WTC11 (cell line): ENCODE data around the gene TGM1. TPM values are rescaled to one million over a fixed set of nuclear protein-coding genes. Genes with fewer than 3 reads are reported as not detected.

Experiments
- FOXP1 ChIP-seq: sonication (generic); formaldehyde crosslinking; IDR thresholded peaks from 2 replicates; pipeline ENCODE4 v1.8.0; 2022; ENCODE audit warnings: missing genetic modification reagents, mild to moderate bottlenecking, moderate library complexity, borderline replicate concordance
- HMGA2 ChIP-seq: fragments of 250-450 bp; sonication (Bioruptor Pico); IDR thresholded peaks from 2 replicates; pipeline ENCODE4 v1.4.0; 2021; ENCODE audit warnings: mild to moderate bottlenecking, moderate library complexity
- JAZF1 ChIP-seq: fragments of 250-450 bp; sonication (Bioruptor Pico); IDR thresholded peaks from 2 replicates; pipeline ENCODE4 v1.9.0; 2021; ENCODE audit warnings: moderate library complexity, mild to moderate bottlenecking, inconsistent platforms
- NR1H2 ChIP-seq: sonication (generic); formaldehyde crosslinking; IDR thresholded peaks from 2 replicates; pipeline ENCODE4 v1.9.0; 2021; ENCODE audit warnings: mild to moderate bottlenecking, moderate library complexity, missing genetic modification reagents
- NR3C1 ChIP-seq: sonication (generic); formaldehyde crosslinking; conservative IDR thresholded peaks from 2 replicates; pipeline ENCODE4 v1.8.1; 2023; ENCODE audit warnings: low read depth, mild to moderate bottlenecking, missing genetic modification reagents
- OVOL2 ChIP-seq: fragments of 250-450 bp; sonication (Bioruptor Pico); IDR thresholded peaks from 2 replicates; pipeline ENCODE4 v1.9.0; 2021; ENCODE audit warnings: mild to moderate bottlenecking, borderline replicate concordance
- TCF7 ChIP-seq: sonication (generic); formaldehyde crosslinking; IDR thresholded peaks from 2 replicates; pipeline ENCODE4 v1.8.0; 2022; ENCODE audit warnings: mild to moderate bottlenecking, low read depth, missing genetic modification reagents, moderate library complexity
- TEAD4 ChIP-seq: sonication (generic); formaldehyde crosslinking; IDR thresholded peaks from 2 replicates; pipeline ENCODE4 v1.8.0; 2022; ENCODE audit warnings: mild to moderate bottlenecking, missing genetic modification reagents
- TP53 ChIP-seq: sonication (generic); formaldehyde crosslinking; IDR thresholded peaks from 2 replicates; pipeline ENCODE4 v1.8.1; 2023; ENCODE audit warnings: mild to moderate bottlenecking, missing genetic modification reagents
- ZBTB21 ChIP-seq: sonication (generic); formaldehyde crosslinking; IDR thresholded peaks from 2 replicates; pipeline ENCODE4 v1.8.1; 2023; ENCODE audit warnings: mild to moderate bottlenecking, missing genetic modification reagents, borderline replicate concordance
- ZNF219 ChIP-seq: sonication (generic); formaldehyde crosslinking; IDR thresholded peaks from 2 replicates; pipeline ENCODE4 v1.8.0; 2023; ENCODE audit warnings: missing genetic modification reagents, mild to moderate bottlenecking, borderline replicate concordance
- ZNF263 ChIP-seq: sonication (generic); formaldehyde crosslinking; IDR thresholded peaks from 2 replicates; pipeline ENCODE4 v1.8.1; 2022; ENCODE audit warnings: low read depth, mild to moderate bottlenecking, moderate library complexity, missing genetic modification reagents
- total RNA-seq: library from RNA; stranded (reverse); gene quantifications from 3 replicates; pipeline ENCODE4 v1.2.3, GENCODE V29; 2021
- TF ChIP-seq, protein P1 (sequence below): sonication (generic); formaldehyde crosslinking; IDR thresholded peaks from 2 replicates; pipeline ENCODE4 v1.8.1; 2022; ENCODE audit warnings: low read depth, missing genetic modification reagents, borderline replicate concordance
- TF ChIP-seq, protein P2 (sequence below): fragments of 200-600 bp; IDR thresholded peaks from 2 replicates; pipeline ENCODE4 v1.8.0; 2022; ENCODE audit warnings: antibody characterized with exemption
- TF ChIP-seq, protein P3 (sequence below): fragments of 250-450 bp; sonication (Bioruptor Pico); IDR thresholded peaks from 2 replicates; pipeline ENCODE4 v1.9.0; 2021; ENCODE audit warnings: mild to moderate bottlenecking, borderline replicate concordance
- TF ChIP-seq, protein P4 (sequence below): fragments of 250-450 bp; sonication (Bioruptor Pico); IDR thresholded peaks from 2 replicates; pipeline ENCODE4 v1.9.0; 2021; ENCODE audit warnings: mild to moderate bottlenecking
- TF ChIP-seq, protein P5 (sequence below): sonication (generic); formaldehyde crosslinking; IDR thresholded peaks from 2 replicates; pipeline ENCODE4 v1.8.0; 2023; ENCODE audit warnings: mild to moderate bottlenecking, missing genetic modification reagents
- TF ChIP-seq, protein P6 (sequence below): fragments of 250-450 bp; sonication (Bioruptor Pico); IDR thresholded peaks from 2 replicates; pipeline ENCODE4 v1.9.0; 2021; ENCODE audit warnings: moderate library complexity, mild to moderate bottlenecking, inconsistent platforms, borderline replicate concordance
- TF ChIP-seq, protein P7 (sequence below): sonication (generic); formaldehyde crosslinking; IDR thresholded peaks from 2 replicates; pipeline ENCODE4 v1.8.1; 2023; ENCODE audit warnings: mild to moderate bottlenecking, missing genetic modification reagents
- TF ChIP-seq, protein P8 (sequence below): sonication (generic); formaldehyde crosslinking; IDR thresholded peaks from 2 replicates; pipeline ENCODE4 v1.8.1; 2023; ENCODE audit warnings: mild to moderate bottlenecking, missing genetic modification reagents

TGM1 gene
- total RNA-seq, 1 experiment from 2014 or later, result 5.2 TPM

DNA sequence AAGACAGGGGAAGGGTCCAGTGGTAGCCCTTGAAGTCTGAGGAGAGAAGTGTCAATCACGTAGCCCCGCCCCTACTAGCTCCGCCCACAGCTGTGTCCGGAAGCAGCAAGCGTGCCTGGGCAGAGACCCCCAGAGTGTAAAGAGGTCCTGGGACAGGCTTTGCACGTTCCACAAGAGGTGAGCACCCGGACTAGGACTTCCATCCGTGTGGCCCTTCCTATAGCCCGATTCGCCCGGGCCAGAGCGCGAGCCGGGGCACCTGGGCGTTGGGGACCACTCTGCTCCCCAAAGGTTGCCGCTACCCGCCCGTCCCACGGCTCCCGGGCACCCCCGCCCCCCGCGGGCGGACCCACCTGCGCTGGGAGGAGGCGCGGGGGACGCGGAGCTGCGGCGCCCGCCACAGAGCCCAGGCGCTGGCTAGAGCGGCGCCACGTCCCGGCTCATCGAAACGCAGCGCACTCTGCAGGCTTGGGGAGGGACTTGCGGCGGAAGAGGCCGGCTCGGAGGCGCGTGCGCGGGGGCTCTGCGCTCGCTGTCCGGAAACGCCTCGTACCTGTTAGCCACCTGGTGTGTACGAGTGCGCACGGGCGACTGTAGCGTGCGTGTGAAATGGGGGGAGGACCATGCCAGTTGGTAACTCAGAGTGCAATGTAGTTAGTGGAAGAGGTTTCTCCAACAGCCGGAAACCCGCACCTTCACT is 8.3 kb upstream of the TGM1 start, which contains the start of gene RABGGTA (continued):
- TF ChIP-seq, protein P1, sequence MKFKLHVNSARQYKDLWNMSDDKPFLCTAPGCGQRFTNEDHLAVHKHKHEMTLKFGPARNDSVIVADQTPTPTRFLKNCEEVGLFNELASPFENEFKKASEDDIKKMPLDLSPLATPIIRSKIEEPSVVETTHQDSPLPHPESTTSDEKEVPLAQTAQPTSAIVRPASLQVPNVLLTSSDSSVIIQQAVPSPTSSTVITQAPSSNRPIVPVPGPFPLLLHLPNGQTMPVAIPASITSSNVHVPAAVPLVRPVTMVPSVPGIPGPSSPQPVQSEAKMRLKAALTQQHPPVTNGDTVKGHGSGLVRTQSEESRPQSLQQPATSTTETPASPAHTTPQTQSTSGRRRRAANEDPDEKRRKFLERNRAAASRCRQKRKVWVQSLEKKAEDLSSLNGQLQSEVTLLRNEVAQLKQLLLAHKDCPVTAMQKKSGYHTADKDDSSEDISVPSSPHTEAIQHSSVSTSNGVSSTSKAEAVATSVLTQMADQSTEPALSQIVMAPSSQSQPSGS, result peak; percentile 27; the same call in 1 of the 2 replicates
- TF ChIP-seq, protein P2, sequence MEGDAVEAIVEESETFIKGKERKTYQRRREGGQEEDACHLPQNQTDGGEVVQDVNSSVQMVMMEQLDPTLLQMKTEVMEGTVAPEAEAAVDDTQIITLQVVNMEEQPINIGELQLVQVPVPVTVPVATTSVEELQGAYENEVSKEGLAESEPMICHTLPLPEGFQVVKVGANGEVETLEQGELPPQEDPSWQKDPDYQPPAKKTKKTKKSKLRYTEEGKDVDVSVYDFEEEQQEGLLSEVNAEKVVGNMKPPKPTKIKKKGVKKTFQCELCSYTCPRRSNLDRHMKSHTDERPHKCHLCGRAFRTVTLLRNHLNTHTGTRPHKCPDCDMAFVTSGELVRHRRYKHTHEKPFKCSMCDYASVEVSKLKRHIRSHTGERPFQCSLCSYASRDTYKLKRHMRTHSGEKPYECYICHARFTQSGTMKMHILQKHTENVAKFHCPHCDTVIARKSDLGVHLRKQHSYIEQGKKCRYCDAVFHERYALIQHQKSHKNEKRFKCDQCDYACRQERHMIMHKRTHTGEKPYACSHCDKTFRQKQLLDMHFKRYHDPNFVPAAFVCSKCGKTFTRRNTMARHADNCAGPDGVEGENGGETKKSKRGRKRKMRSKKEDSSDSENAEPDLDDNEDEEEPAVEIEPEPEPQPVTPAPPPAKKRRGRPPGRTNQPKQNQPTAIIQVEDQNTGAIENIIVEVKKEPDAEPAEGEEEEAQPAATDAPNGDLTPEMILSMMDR, result 0 out of 2 replicates have a peak, but pooled peaks have one; percentile 15
- TF ChIP-seq ZNF263 (CRISPR knock-in tag) (0 out of 2 replicates have a peak, but pooled peaks have one; percentile 25), JAZF1 (CRISPR knock-in tag) (no peak), TCF7 (CRISPR knock-in tag) (0 out of 2 replicates have a peak, but pooled peaks have one; percentile 67), HMGA2 (CRISPR knock-in tag) (no peak), NR1H2 (CRISPR knock-in tag) (no peak), ZBTB21 (CRISPR knock-in tag) (peak; percentile 69; the same call in 1 of the 2 replicates), NR3C1 (CRISPR knock-in tag) (no peak), TP53 (0 out of 2 replicates have a peak, but pooled peaks have one; percentile 19), TEAD4 (CRISPR knock-in tag) (no peak), OVOL2 (CRISPR knock-in tag) (no peak), FOXP1 (CRISPR knock-in tag) (peak; percentile 95), ZNF219 (CRISPR knock-in tag) (peak; percentile 84; the same call in 1 of the 2 replicates)
- TF ChIP-seq, protein P3, sequence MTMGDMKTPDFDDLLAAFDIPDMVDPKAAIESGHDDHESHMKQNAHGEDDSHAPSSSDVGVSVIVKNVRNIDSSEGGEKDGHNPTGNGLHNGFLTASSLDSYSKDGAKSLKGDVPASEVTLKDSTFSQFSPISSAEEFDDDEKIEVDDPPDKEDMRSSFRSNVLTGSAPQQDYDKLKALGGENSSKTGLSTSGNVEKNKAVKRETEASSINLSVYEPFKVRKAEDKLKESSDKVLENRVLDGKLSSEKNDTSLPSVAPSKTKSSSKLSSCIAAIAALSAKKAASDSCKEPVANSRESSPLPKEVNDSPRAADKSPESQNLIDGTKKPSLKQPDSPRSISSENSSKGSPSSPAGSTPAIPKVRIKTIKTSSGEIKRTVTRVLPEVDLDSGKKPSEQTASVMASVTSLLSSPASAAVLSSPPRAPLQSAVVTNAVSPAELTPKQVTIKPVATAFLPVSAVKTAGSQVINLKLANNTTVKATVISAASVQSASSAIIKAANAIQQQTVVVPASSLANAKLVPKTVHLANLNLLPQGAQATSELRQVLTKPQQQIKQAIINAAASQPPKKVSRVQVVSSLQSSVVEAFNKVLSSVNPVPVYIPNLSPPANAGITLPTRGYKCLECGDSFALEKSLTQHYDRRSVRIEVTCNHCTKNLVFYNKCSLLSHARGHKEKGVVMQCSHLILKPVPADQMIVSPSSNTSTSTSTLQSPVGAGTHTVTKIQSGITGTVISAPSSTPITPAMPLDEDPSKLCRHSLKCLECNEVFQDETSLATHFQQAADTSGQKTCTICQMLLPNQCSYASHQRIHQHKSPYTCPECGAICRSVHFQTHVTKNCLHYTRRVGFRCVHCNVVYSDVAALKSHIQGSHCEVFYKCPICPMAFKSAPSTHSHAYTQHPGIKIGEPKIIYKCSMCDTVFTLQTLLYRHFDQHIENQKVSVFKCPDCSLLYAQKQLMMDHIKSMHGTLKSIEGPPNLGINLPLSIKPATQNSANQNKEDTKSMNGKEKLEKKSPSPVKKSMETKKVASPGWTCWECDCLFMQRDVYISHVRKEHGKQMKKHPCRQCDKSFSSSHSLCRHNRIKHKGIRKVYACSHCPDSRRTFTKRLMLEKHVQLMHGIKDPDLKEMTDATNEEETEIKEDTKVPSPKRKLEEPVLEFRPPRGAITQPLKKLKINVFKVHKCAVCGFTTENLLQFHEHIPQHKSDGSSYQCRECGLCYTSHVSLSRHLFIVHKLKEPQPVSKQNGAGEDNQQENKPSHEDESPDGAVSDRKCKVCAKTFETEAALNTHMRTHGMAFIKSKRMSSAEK (CRISPR knock-in tag), result no peak
- TF ChIP-seq, protein P4, sequence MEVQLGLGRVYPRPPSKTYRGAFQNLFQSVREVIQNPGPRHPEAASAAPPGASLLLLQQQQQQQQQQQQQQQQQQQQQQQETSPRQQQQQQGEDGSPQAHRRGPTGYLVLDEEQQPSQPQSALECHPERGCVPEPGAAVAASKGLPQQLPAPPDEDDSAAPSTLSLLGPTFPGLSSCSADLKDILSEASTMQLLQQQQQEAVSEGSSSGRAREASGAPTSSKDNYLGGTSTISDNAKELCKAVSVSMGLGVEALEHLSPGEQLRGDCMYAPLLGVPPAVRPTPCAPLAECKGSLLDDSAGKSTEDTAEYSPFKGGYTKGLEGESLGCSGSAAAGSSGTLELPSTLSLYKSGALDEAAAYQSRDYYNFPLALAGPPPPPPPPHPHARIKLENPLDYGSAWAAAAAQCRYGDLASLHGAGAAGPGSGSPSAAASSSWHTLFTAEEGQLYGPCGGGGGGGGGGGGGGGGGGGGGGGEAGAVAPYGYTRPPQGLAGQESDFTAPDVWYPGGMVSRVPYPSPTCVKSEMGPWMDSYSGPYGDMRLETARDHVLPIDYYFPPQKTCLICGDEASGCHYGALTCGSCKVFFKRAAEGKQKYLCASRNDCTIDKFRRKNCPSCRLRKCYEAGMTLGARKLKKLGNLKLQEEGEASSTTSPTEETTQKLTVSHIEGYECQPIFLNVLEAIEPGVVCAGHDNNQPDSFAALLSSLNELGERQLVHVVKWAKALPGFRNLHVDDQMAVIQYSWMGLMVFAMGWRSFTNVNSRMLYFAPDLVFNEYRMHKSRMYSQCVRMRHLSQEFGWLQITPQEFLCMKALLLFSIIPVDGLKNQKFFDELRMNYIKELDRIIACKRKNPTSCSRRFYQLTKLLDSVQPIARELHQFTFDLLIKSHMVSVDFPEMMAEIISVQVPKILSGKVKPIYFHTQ, result no peak
- TF ChIP-seq, protein P5, sequence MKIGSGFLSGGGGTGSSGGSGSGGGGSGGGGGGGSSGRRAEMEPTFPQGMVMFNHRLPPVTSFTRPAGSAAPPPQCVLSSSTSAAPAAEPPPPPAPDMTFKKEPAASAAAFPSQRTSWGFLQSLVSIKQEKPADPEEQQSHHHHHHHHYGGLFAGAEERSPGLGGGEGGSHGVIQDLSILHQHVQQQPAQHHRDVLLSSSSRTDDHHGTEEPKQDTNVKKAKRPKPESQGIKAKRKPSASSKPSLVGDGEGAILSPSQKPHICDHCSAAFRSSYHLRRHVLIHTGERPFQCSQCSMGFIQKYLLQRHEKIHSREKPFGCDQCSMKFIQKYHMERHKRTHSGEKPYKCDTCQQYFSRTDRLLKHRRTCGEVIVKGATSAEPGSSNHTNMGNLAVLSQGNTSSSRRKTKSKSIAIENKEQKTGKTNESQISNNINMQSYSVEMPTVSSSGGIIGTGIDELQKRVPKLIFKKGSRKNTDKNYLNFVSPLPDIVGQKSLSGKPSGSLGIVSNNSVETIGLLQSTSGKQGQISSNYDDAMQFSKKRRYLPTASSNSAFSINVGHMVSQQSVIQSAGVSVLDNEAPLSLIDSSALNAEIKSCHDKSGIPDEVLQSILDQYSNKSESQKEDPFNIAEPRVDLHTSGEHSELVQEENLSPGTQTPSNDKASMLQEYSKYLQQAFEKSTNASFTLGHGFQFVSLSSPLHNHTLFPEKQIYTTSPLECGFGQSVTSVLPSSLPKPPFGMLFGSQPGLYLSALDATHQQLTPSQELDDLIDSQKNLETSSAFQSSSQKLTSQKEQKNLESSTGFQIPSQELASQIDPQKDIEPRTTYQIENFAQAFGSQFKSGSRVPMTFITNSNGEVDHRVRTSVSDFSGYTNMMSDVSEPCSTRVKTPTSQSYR, result no peak
- TF ChIP-seq, protein P6, sequence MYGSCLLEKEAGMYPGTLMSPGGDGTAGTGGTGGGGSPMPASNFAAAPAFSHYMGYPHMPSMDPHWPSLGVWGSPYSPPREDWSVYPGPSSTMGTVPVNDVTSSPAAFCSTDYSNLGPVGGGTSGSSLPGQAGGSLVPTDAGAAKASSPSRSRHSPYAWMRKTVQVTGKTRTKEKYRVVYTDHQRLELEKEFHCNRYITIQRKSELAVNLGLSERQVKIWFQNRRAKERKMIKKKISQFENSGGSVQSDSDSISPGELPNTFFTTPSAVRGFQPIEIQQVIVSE (CRISPR knock-in tag), result no peak
- TF ChIP-seq, protein P7, sequence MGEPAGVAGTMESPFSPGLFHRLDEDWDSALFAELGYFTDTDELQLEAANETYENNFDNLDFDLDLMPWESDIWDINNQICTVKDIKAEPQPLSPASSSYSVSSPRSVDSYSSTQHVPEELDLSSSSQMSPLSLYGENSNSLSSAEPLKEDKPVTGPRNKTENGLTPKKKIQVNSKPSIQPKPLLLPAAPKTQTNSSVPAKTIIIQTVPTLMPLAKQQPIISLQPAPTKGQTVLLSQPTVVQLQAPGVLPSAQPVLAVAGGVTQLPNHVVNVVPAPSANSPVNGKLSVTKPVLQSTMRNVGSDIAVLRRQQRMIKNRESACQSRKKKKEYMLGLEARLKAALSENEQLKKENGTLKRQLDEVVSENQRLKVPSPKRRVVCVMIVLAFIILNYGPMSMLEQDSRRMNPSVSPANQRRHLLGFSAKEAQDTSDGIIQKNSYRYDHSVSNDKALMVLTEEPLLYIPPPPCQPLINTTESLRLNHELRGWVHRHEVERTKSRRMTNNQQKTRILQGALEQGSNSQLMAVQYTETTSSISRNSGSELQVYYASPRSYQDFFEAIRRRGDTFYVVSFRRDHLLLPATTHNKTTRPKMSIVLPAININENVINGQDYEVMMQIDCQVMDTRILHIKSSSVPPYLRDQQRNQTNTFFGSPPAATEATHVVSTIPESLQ, result no peak
- TF ChIP-seq, protein P8, sequence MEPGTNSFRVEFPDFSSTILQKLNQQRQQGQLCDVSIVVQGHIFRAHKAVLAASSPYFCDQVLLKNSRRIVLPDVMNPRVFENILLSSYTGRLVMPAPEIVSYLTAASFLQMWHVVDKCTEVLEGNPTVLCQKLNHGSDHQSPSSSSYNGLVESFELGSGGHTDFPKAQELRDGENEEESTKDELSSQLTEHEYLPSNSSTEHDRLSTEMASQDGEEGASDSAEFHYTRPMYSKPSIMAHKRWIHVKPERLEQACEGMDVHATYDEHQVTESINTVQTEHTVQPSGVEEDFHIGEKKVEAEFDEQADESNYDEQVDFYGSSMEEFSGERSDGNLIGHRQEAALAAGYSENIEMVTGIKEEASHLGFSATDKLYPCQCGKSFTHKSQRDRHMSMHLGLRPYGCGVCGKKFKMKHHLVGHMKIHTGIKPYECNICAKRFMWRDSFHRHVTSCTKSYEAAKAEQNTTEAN (CRISPR knock-in tag), result peak; percentile 95; the same call in 1 of the 2 replicates
